NCI-H345 (cell line): Measurements from ENCODE around the gene KRTAP10-3.
"Not testable (repeated sequence)": the region's sequence is repeated elsewhere in the genome, so short reads cannot be mapped to it uniquely, and the experiment has no call there.

Experiments
- DNase-seq: peaks from one replicate; lab custom pipeline; 2025; lab: John Stamatoyannopoulos, UW

The KRTAP10-3 gene, protein sequence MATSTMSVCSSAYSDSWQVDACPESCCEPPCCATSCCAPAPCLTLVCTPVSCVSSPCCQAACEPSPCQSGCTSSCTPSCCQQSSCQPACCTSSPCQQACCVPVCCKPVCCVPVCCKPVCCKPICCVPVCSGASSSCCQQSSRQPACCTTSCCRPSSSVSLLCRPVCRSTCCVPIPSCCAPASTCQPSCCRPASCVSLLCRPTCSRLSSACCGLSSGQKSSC

GRCh38 chr21:44558695-44559094 is at the start of gene KRTAP10-3:
TSS of gene KRTAP10-3 (minus strand) at chr21:44558795. CDS start at chr21:44558715, 80 bp downstream.
- no peak for DNase-seq

GRCh38 chr21:44606495-44606894 is 47.9 kb upstream of the KRTAP10-3 start:
- DNase-seq: no peak

DNA sequence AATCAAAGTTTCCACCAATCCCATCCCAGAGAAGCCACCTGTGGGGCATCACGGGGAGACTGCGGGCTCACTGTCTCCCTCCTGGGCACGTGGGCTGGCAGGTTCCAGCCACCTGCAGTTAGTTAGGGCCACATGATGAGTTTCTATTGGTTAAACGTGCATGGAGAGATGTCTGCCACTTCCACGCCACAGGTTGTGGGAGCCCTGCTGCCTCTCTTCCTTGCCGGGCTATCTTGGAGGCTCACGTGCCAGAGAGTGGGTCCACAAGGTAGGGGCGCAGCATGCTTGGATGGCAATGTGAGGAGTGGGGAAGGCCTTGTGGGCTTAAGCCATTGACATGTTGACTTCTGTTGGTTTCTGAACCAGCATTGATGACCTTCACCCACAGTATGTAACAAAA is 45.3 kb upstream of the KRTAP10-3 start:
- DNase-seq: no peak

DNA sequence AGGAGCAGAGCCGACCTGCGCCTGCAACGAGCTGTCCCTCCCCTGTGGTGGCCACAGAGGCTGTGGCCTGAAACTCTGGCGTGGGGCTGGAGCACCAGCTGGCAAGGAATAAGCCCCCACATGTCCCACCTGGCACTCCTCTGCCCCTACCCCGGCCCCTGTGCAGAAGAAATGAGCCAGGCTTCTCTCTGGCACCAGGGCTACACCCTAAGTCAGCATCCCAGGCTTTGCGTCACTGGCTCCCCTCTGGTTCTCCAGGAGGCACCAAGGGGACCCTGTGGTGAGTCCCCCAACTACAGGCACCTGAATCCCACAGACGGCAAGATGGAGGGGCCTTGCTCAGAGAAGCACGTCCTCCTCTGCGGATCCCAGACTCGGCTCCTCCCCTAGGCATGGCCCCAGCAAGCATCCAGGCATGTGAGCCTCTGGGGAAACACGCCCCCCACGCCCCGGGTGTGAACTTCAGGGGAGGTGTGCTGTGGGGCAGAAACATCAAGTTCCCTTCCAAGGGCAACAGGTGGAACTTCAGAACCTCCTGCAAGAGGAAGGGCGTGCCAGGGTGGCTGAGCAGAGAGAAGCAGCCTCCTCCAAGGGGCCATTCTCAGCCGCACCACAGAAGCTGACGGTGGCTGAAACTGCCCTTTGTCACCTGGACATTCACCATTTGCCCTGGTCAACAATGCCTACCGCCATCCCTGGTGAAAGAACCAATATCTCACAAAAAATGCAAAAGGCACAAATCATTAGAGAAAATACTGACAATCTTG is 44.7 kb upstream of the KRTAP10-3 start:
- no peak for DNase-seq

DNA sequence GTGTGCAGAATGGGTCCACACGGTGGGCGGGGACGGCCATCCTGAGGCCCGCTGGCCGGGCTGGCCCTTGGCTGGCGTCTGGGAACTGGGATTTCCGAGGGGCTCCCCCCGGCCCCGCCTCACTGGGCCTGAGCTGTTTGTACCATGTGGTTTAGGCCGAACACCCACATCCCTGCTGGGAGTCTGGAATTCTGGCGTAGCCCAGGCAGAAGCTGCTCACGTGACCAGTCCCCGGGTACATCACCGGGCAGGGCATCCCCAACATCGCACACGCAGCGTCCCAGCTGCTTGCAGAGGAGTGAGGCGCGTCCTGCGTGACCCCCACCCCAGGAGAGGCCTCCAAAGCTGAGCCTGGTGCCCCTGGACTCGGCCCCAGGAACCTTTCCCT is 43.9 kb upstream of the KRTAP10-3 start:
- no peak for DNase-seq

DNA sequence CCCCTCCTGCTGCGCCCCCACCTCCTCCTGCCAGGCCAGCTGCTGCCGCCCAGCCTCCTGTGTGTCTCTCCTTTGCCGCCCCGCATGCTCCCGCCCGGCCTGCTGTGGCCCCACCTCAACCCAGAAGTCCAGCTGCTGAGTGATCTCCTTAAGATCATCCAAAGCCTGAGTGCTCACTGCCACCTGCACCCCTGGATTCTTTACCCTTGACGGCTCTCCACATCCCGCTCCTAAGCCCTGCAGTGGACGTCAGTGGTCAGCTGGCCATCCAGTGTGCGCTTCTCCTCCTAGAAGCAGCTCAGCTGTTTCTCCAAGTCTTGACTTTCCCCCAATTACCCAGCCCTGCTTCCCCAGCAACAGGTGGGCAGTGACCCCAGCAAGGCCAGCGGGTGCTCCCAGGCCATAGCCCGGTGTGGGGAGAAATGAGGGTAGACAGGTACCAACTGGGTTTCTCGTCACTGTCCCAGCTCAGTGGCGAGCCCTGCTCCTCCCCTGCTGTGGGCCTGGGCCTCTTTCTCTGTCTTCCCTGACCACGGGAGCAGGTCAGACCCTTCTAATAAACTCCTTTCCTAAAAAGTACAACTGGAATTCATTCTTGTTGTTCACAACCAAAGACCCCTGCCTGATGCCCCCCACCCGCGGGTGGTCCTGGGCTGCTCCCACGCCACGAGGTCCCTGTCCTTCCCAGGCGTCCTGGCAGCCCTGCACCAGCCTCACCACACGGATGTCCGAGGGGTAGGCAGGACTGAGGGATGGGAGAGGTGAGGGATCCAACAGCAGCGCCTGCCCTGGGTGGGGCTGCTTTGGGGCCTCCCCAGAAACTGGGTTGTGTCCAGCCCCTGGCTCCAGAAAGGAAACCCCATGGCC is 43.2 kb upstream of the KRTAP10-3 start:
- no peak for DNase-seq

DNA sequence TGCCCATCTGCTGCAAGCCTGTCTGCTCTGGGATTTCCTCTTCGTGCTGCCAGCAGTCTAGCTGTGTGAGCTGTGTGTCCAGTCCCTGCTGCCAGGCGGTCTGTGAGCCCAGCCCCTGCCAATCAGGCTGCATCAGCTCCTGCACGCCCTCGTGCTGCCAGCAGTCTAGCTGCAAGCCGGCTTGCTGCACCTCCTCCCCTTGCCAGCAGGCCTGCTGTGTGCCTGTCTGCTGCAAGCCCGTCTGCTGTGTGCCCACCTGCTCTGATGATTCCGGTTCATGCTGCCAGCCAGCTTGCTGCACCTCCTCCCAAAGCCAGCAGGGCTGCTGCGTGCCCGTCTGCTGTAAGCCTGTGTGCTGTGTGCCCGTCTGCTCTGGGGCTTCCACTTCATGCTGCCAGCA is 42.5 kb upstream of the KRTAP10-3 start:
- DNase-seq: not testable (repeated sequence)

DNA sequence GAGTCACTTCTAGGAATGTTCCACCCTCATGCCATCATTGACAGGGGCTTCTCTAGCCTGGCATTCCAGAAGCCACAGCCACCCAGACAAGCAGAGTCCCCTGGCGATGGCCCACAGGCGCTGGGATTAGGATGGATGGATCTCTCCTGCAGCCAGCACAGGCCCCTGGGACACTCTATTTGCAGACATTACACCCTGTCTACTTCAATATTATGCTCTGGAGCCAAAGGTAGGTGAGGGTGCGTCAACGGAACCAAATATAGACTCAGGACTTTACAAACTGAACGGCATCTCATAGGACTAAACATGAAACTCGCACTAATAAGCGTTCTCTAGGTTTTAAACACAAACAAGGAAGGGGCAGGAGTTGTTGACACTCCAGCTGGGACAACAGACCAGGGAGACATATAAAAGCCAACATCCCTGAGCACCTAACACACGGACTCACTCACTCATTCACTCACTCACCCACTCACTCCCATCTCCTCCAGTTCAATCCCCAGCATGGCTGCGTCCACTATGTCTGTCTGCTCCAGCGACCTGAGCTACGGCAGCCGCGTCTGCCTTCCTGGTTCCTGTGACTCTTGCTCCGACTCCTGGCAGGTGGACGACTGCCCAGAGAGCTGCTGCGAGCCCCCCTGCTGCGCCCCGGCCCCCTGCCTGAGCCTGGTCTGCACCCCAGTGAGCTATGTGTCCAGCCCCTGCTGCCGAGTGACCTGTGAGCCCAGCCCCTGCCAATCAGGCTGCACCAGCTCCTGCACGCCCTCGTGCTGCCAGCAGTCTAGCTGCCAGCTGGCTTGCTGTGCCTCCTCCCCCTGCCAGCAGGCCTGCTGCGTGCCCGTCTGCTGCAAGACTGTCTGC is 41.8 kb upstream of the KRTAP10-3 start, which contains the start of gene KRTAP10-7:
Gene KRTAP10-7 (plus strand): TSS at position 480 of the 861 bp plus-strand sequence. CDS start 25 bp downstream, at position 505.
- DNase-seq: not testable (repeated sequence)

- no peak for DNase-seq
Observed at GRCh38 chr21:44599264-44600029, 40.9 kb upstream of the KRTAP10-3 start.

DNA sequence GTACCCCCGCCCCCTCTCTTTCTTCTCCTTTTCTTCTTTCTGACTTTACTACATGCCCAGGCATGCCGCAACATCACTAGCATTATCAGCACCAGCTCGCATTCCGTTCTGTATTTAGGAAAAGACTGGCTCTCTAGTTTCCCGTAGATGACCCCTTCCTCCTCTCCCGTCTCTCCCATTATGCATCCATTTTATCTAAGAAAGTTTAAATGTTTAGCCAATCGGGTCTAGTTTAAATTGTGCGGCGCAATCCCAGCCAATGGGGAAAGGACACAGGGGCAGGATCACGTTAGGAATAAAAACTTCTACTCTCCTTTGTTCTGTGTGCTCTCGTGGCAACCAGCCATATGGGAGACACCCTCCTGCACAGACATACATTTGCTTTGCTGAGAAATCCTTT is 39.5 kb upstream of the KRTAP10-3 start:
- DNase-seq: no peak

- DNase-seq: no peak
Observed at GRCh38 chr21:44596068-44596725, 37.6 kb upstream of the KRTAP10-3 start.

DNA sequence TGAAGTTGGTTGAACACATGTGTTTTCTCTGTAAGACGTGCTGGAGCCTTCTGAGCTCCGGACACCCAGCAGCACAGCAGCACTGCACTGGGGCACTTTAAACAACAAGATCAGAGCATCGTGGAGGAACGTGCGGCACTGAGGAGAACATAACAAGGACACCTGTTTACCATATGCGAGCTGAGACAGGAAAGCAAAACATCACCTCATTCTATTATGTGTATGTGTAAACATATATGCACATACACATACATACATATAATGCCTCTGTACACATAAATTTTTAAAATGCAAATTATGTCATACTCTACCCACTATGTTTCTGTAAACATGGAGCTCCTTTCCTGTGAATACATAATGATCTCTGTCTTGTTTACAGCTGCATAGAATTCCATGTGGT is 36.9 kb upstream of the KRTAP10-3 start:
- no peak for DNase-seq

DNA sequence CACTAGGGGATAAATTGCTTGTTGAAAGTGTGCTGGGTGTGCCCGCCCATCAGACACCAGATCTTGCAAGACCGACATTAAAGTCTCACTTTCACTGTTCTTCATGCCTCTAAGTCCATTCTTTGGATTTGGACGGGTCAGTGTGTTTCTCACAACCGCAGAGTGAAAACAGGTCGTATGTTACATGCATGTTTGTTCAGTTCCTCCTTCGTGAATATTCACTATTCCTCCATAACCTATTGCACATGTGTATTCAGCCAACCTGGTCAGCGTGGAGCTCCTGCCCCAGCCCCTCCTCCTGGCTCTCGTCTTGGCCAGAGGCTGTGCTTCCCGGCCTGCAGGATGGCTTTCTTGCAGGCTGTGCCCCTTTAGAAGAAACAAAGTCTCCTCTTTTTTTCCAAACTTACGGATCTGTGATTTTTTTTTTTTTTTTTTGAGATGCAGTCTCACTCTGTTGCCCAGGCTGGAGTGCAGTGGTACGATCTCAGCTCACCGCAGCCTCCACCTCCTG is 35.9 kb upstream of the KRTAP10-3 start:
- DNase-seq: no peak

DNA sequence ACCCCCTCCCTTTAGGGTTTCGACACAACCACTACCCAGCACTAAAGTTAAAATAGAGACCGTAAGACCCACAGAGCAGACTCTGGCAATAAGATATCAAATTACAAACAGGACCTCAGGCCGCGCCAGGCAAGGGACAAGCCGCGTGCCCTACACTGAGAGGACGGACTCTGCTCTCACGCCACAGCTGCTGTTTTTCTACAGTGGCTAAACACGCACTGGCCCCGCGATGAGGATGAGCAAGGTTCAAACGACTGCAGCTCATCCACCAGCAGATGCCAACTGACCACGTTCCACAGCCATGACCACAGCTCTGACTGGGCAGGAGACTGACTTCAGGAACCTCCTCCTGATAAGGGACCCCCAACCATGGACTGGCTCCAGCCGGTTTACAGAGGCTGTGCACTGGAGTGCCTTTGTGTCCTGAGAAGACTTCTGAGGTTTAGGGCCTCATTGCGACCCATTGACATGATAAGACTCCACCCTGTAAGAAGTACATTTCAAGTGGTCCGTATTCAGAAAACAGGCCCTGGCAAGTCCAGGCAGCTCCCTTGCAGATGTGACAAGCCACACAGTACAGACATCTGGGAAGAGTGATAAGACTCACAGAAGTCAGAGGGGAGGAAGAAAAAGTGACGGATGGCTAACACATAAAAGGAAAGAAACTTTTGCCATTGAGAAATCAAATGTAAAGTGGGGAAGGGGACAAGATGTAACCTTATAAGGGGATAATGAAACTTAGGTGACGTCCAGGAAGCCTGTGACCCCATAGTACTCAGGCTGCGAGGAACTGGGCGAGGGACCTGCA is 35.2 kb upstream of the KRTAP10-3 start:
- no peak for DNase-seq

- no peak for DNase-seq
Observed at GRCh38 chr21:44592446-44593311, 34.1 kb upstream of the KRTAP10-3 start, which contains the start of gene KRTAP10-6. TSS of gene KRTAP10-6 (minus strand) at chr21:44592505. CDS start at chr21:44592484, 21 bp downstream.

- DNase-seq: not testable (repeated sequence)
Observed at GRCh38 chr21:44591801-44592130, 33.2 kb upstream of the KRTAP10-3 start.

DNA sequence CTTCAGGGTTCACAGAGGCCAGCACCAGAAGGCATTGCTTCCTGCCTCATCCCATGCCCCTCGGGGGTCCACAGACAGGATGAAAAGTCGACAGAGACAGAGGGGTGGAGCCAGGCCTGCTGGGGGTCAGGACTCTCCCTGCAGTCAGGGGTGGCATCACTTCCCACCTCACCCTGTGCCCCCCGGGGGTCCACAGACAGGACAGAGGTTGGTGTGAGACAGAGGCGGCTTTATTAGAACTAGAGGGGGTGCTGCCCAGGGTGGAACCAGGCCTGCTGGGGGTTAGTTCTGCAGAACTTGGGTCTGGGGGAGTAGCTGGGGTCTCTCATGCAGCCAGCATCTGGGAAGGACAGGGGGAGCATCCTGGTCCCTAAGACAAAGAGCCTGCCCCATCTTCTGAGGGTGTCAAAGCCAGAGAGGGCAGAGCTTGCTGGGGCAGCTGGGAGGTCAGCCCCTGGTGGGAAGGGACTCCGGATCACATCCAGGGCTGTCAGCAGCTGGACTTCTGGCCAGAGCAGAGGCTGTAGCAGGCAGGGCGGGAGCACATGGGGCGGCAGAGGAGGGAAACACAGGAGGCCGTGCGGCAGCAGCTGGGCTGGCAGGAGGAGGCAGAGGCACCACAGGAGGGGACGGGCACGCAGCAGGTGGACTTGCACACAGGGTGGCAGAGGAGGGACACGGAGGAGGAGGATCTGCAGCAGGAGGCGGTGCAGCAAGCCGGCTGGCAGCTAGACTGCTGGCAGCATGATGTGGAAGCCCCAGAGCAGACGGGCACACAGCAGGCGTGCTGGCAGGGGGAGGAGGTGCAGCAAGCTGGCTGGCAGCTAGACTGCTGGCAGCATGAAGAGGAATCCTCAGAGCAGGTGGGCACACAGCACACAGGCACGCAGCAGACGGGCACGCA is 32.6 kb upstream of the KRTAP10-3 start:
- DNase-seq: not testable (repeated sequence)
